ENCODE data around the gene BORCS8.
"Not testable (repeated sequence)": the region's sequence is repeated elsewhere in the genome, so short reads cannot be mapped to it uniquely, and the experiment has no call there.

Gene BORCS8

DNA sequence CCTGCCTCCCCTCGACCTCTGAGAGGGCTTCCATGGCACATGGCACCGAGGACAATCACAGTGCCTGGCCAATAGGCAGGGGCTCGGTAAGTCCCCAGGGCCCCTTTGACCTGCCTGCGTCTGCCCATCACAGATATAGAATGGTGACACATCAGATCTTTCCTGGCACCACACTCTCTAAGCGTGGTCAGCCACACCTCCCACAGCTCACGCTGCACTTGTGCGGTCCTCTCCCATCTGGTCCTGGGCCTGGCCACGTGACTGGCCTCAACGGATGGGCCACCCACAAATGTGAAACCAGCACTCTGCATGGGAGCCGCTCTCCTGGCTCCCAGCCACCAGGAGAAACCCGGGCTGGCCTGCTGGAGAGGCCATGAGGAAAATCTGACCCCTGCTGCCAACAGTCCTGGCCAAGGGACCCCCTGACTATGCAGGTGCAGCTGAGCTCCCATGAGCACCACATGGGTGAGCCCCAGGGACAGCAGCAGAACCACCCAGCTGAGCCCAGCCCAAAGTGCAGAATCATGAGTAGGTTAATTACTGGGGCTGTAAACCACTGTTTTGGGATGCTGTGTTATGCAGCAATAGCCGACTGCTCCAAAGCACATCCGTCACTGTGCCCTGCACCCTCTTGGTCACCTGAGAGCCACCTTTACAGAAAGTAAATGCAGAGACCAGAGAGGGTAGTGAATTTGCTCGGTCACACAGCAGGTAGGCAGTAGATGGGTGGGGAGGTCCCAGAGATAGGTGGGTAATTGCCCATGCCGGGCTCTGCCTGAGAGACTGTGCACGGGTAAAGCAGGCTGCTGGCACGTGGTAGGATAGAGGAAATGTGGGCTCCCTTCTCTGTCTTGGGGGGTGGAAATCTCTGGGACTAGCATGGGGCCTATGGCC lies 12.2 kb downstream of the BORCS8 start:
- no peak for DNase-seq

DNA sequence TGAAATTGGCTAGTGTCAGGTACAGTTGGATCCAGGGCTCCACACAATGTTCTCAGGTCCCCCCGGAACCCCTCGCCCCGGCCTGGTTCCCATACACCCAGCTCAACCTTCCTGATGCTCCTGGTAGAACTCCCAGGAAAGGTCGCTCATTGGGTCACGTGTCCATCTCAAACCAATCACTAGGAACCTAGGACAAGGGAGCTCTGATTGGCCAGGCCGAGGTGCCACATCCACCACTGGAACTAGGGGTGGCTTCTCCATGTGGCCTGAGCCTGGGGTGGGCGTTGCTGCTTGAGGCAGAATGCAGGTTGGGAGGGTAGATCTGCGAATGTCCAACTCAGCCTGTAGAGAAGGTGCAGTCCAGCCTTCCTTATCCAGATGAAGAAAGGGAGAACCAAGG lies 15.0 kb downstream of the BORCS8 start:
- no peak for DNase-seq

DNA sequence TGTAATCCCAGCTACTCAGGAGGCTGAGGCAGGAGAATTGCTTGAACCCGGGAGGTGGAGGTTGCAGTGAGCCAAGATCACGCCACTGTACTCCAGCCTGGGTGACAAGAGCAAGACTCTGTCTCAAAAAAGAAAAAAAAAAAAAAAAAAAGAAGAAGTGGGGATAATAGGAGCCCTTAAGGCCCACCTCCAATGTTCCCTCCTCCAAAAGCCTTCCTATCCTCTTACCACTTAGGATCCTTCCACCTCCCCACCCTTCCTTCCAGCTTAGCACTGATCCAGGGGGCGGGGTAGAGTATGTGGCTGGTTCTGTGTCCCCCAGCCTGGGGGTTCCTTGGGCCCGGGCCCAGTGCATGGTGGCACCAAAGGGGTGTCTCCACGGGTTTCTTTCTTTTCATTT lies 18.7 kb downstream of the BORCS8 start:
- DNase-seq, result not testable (repeated sequence)

DNA sequence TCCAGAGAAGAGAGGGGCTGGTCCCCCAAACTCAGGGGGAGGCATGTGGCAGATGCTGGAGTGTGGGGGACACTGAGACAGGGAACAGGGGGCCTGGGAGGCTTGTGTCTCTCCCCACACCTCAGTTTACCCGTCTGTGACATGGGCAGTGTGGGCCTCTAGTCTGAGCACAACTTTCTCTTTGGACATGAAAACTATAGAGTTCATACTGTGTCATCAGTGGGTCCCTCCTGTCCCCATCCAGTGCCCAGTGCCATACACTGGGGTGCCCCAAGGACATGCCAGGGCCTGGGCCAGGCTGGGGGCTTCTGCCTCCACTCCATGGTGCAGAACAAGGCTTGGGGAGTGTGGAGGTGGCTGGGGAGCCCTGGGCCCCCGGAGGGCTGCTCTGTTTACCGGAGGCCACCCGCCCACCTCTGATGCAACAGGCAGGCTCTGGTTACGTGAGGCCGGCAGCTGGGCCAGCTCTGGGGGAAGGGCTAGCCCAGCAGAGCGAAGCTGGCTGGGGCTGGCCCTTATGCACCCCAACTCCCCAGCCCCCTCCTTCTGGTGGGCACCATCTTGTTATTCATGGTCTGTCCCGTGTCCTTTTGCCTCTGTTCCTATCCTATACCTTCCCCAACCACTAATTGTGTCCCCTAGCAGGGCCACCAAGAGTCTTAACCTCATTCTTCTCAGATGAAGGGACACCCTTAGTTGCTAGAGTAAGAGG lies 20.0 kb downstream of the BORCS8 start:
- peak; percentile 37 for DNase-seq

DNA sequence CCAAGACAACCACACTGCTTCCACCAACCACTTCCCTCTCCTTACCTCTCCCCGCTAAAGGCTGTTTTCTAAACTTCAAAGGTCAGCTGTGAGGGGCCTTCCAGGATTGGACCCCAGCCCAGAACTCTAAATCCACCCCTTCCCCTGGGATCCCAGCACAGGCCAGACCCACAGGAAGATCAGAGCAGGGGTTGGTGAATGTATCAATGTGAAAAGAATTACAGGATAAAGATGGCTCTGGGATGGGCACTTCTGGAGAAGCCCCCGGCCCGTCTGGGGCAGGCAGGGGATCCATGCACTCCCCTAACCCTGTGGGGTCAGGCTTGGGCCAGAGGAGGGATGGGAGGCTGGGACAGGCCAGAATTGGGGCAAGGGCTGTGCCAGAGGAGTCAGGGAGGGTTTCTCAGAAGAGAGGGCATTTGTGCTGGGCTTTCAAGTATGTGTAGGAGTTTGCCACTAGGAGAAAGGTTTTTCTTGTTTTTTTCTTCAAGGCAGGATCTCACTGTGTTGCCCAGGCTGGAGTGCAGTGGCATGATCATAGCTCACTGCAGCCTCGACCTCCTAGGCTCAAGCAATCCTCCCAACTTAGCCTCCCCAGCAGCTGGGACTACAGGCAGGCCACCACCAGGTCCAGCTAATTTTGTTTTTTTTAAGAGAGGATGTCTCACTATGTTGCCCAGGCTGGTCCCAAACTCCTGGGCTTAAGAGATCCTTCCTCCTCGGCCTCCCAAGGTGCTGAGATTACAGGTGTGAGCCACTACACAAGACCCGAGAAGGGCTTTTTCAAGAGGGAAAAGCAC lies 20.9 kb downstream of the BORCS8 start:
- DNase-seq, result no peak

DNA sequence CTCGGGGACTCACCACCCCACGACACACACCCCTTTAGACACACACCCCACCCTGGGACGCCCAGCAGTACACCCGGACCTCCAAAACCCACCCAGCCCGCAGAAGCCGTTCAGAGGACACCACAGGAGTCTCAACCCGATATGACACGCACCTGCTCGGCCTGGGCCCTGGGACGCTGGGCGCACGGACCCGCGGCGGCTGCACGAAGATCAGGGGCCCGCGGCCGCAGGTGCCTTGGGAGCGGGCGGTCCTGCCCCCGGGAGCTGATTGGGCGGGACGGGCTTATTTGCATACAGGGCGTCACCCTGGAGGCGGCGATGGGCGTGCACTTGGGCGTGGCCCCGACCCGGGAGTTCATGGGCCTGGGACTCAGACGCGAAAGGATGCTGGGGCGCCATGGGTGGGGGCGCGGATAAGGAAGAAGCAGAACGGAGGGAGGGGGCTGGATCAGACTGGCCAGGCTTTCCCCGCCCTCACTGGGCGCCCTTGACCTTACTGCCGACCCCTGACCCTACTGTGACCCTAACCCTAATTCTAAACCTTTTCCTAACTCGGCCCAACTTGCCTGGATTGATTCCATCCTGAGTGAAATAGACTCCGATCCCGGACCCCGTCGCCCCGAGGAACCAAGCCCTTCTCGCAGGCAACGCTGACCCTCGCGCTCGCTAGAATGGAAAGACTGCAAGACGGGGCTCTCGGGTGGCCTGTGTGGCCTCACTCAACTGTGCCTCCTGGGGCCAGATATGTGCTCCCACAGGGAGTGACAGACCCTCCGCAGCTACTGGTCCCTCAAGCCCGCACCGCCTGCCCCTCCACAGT lies 21.7 kb downstream of the BORCS8 start, which contains the start of gene MEF2B:
MEF2B (minus strand) TSS at position 211 of the 820 bp plus-strand sequence. CDS start 19,528 bp downstream, outside the sequence.
- peak; percentile 96 for DNase-seq

DNA sequence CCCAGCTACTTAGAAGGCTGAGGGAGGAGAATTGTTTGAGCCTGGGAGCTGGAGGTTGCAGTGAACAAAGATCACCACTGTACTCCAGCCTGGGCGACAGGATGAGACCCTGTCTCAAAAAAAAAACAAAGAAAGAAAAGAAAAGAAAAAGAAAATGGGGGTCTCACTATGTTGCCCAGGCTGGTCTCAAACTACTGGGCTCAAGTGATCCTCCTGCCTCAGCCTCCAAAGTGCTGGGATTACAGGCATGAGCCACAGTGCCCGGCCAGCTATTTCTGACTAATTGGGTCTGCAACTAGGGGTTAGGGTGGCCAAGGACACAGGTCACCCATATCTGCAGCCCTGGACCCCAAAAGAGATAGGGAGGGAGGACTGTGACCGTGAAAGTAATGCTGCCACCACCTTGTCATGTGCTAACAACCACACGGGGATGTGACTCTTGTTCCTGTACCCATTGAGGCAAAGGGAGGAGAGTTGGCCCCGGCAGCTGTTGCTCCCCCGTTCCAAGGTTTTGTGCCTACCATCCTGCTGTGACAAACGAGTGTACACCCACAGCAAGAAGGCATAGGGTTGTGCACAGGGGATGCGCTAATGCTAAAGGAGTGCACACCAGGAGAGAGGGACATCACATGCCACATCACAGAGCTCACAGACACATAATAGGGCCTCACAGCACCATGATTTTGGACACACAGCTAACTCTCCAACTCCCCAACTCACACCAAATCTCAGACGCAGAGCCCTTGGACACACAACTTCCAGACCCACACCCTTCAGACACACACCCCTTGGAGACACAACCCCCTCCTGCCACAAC lies 22.5 kb downstream of the BORCS8 start:
- DNase-seq, result no peak

DNA sequence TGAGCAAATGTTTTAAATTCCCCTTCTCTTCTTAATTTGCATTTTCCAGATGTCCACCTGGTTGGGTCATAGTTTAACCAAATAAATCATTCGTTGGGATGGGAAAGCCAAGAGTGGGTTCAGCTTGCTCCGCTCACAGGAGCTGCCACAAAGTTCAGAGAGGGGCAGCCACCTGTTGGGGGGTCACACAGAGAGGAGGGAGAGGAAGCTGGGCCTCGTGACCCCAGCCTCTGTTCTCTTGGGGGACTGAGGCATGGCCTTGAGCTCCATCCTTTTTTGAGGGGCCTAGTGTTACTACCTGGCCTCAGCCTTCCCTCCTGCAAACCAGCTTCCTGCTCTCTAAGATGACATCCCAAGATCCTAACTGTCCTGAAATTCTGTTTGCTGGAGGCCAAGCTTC lies 24.3 kb downstream of the BORCS8 start:
- no peak for DNase-seq

DNA sequence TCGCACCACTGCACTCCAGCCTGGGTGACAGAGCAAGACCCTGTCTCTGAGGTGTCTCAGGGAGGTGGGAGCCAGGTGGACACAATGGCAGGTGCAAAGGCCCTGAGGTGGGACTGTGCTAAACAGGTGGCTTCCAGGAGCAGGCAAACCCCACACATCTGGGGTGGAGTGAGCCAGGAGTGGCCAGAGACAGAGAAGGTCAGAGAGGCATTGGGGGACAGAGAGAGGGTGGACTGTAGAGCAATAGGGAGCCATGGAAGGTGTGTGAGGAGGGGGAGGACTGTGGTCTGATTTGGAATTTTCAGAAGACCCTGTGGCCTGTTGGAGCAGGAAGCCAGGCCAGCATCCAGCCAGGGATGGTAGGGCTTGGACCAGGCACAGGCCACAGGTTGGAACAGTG lies 26.6 kb downstream of the BORCS8 start:
- DNase-seq, result no peak

DNA sequence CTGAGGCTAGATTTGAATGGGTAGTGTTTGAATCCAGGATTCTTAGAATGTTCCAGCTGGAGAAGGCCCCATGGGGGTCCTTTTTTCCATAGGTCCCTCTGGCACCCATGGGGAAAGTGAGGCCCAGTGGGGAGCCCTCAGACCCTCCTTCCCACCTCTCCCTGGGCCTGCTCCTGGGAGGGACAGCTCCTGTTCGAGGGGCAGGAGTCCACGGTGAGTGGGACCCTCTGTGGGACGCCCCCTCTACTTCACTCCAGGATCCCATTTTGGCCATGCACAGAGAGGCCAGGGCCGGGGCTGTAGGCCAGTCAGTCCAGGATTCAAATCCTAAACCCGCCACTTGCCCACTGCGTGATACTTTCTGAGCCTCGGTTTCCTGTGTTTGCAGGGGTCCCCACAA lies 29.5 kb downstream of the BORCS8 start:
- no peak for DNase-seq

DNA sequence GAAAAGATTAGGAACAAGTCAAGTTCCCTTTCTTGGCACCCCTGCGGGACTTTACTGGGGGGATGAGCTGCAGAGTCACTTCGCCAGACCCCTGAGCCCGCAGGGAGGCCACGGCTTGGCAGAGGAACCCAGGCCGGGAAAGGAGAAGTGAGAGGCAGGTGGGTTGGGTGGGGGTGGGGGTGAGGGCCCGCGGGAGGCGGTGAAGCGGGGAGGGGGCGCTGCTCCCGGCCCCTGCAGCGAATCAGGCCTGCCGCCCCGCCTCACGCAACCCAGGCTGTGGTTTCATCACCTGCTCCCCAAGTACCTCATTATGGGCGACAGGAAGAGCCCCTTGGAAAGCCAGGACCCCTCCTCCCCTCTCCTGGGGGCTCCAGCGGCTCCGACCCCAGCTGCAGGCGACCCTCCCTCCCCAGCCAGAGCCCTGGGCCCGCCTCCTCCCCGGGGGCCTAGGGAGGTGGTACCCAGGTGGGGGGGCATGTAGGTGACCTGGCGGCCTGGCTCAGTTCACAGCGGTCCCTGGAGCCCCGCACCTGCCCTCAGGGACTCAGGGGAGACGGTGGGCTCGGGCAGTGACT lies 31.4 kb downstream of the BORCS8 start:
- no peak for DNase-seq

DNA sequence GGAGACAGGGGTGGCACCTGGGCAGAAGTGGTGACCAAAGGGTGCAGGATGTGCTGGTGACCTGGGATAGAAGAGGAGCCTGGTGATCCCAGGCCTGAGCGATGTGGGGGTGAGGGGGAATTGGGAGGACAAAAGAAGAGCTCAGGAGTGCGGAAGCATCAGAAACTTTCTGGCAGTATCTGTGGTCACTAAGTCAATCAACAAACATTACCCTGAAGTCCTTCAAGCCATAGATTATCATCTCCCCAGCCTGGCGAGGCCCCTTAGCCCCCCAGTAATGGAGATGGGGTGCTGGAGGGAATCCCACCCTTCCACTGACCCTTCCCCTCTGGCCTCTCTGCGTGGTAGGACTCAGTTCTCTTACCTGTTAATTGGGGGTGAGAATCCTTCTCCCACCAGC lies 32.4 kb downstream of the BORCS8 start:
- DNase-seq, result no peak

DNA sequence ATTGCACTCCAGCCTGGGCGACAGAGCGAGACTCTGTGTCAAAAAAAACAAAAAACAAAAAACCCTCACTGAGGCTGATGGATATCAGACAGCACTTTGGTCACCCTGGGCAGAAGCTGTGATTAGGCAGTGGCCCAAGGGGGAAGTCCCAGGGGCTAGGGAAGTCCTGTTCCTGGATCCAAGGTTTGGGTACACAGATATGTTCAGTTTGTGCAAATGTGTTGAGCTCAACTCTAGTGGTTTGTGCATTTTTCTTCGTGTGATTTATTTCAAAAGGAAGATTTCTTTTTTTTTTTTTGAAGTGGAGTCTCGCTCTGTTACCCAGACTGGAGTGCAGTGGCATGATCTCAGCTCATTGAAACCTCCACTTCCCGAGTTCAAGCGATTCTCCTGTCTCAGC lies 34.1 kb downstream of the BORCS8 start:
- DNase-seq, result no peak

DNA sequence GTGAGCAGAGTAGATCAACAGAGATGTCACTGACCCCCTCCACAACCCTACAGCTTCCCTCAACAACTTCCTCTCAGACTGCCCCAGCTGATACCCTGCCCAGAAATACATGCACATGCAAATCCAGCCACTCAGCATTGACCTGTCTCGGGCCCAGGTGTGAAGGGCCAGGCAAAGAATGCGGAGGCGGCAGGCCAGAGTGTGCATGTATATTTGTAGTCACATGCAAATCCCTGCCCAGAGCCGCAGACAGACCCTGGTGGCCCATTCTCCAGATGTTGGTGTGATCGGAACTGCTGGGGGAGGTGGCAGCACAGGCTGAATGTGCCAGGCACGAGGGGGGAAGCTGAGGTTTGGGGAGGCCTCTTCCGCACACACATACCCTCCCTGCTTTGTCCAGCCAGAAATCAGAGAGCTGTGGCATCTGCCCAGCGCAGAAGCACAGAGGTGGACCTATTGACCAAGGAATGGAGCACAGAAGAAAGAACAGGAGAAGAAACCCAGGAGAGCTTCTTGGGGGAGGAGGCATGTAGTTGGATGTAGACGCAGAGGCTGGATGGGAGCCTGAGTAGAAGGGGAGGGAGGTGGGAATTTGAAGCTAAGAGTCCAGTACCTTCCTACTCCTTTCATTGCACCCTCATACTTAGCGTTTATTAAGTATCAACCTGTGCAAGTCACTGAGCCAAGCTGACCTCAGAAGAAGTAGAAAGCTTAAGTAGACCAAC lies 36.3 kb downstream of the BORCS8 start:
- no peak for DNase-seq

DNA sequence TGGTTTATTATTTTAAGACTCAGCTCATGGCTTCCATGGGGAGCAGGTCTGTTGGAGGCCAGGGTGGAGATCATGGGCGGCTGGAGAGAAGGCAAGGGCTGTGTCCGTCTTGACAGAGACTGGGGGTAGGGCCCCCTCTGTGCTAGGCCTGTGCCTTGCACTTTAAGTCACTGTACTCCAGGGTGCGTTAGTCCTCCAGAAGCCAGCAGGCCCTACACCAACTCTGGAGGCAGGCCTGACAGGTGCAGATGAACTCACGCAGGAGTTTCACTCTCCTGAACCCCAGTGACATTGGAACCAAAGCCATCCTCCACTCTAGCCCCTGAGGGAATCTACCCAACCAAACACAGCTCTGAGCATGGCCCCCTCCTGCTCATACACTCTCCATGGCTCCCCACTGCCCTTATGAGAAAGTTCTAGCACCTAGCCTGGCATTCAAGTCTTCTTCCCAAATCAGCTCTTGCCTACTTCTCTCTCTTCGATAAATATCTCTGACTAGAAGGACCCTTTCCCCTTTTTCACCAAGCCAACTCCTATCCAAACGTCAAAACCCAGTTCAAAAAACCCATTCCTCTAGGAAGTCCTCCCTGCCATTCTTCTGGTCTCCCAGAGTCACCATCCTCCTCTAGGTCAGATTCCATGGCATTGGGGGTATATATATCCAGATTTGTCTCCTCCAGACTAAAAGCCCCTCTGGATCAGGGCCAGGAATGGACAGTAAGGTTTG lies 37.0 kb downstream of the BORCS8 start:
- no peak for DNase-seq

DNA sequence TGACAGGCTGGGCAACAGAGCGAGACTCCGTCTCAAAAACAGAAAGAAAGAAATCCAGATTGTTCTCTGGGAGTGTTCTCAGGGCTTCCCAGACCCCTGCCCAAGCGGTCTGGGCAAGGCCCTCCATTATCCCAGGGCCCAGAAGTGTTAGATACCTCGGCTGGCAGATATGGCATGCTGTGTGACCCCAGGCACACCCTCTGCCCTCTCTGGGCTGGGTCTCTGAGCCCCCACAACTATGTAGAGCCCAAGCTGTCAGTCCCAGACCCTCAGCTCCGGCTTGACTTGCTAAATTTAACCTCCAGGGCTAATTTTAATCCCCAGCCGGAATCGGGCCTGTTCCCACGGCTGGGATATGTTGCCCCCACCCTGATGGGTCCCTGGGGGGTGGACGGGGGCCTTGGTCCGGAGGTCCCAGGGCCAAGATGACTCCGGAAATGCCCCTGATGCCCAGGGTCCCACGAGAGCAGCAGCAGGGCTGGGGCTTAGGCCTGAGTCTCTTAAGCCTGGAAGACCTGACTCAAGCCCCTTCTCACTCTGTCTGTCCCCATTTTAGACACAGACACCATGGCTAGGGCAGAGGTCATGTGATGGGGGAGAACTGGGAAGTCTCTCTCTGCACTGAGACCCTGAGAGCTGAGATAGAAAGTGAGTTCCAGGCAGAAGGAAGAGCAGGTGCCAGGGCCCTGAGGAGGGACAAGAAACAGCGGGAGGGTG lies 39.1 kb downstream of the BORCS8 start:
- no peak for DNase-seq

DNA sequence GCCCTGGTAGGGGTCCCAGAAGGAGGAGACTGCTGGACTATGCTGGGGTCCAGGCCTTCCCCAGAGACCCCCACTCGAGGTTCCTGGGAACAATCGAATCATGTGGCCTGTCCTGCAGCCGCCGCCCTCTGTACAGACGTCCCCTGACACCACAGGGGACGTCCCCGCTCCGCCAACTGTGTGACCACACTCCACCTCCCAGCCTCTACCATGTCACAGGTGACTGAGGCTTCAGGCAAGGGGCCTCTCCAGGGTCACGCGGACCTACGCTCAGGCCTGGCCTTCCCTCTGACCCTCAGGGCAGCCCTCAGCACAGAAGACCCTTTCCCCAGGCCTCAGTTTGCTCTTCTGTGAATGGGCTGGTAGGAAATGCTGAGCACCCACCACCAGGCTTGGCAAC lies 40.5 kb downstream of the BORCS8 start:
- no peak for DNase-seq

DNA sequence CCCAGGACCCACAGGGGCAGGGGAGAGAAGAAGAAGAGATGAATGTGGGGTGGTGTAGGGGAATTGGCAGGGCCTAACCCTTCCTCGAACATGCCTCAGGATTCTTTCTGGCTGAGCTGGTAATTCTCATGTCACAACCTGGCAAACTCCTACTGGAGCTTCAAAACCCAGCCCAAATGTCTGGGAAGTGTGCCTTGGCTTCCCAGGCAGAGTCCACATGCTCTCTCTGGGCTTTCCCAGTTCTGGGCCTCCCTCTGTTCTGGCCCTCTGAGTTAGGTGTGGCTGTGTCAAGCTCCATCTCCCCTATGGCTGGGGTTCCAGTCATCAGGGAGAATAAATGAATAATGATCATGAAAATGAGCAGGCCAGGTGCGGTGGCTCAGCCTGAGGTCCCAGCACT lies 42.5 kb downstream of the BORCS8 start:
- DNase-seq, result no peak

DNA sequence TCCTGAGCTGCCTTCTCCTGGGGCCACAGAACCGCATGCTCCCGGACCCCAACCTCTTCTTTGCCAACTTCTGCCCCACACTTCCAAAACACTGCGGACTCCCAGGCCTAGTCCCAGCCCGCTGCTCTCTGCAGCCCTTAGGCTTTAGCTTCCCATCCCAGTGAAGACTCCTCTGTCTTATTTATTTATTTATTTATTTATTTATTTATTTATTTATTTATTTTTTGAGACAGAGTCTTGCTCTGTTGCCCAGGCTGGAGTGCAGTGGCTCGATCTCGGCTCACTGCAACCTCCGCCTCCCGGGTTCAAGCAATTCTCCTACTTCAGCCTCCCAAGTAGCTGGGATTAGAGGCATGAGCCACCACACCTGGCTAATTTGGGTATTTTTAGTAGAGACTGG lies 43.4 kb downstream of the BORCS8 start:
- DNase-seq, result not testable (repeated sequence)
